NCI-H526 (cell line): ENCODE results near the gene NUP93.
A peak's percentile ranks its signal among the peaks of the same experiment; 100 is the strongest.
"Not testable (repeated sequence)": the region's sequence is repeated elsewhere in the genome, so short reads cannot be mapped to it uniquely, and the experiment has no call there.

ENCODE experiments used
- DNase-seq, 2 experiments: peaks; one replicate each; lab custom pipeline; 2025; lab: John Stamatoyannopoulos, UW

The NUP93 gene

DNA sequence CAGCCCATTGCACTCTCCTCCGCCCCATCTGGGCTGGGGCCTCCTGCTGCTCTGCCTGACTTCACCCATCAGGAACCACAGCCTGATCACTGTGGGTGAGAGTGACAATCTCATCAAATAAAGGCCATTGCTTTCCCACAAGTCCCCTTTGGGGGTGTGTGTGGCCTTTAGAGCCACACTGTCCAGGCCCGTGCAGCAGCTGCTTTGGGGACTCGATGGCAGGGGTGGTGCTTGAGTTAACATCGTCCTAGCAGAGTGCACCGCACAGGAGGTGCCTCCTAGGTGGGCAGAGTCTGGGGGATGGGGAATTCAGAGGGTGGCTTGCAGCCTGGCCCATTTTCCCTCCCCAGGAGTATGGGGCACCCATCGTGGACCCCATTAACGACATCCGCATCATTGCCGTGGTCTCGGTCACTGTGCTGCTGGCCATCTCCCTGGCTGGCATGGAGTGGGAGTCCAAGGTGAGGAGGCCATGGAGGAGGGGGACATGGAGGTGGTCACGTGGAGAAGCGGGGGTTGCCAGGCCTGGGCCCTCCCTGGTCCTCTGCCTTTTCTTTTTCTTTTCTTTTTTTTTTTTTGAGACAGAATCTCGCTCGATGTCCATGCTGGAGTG, 140.5 kb downstream of the NUP93 start:
- no peak for DNase-seq

DNA sequence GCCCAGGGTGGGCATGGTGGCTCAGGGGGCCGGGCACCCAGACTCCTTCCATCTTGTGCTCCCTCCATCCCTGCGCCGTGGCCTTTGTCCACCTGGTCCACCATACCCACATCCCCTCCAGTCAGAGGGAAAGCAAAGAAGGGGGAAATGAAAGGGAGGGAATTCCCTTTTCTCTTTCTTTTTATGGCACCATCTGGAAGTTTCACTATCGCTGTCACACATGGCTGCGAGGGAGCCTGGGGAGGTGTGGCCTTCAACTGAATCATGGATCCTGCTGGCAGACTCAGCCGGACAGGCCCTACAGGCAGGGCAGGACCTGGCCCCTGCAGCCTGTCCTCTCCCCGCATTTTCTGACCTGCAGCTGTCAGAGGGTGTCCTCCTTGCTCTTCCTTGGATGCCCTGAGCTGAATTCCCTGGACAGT, 141.3 kb downstream of the NUP93 start:
- no peak for DNase-seq

DNA sequence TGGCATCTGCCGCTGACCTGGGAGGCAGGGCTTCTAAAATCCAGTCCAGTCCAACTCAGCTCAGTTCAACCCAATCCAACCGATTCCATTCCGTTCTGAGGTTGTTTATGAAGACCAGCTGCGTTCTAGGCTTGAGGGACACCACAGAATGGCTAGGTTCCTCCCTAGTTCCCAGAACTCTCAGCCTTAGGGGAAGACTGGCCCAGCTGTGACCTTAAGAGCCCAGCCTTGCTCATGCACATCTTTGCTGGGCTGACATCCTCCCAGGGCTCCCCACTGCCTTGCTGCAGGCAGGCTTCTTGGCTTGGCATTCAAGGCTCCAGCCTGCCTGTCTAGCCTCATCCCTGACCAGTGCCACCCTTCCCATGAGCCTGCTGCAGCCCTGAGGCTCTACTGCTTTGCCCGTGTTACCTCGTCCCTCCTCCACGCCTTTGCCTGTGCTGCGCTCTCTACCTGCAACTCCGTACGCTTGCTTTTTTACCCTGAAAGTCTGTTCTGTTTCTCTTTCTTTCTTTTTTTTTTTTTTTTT, 143.0 kb downstream of the NUP93 start:
- no peak for DNase-seq

DNA sequence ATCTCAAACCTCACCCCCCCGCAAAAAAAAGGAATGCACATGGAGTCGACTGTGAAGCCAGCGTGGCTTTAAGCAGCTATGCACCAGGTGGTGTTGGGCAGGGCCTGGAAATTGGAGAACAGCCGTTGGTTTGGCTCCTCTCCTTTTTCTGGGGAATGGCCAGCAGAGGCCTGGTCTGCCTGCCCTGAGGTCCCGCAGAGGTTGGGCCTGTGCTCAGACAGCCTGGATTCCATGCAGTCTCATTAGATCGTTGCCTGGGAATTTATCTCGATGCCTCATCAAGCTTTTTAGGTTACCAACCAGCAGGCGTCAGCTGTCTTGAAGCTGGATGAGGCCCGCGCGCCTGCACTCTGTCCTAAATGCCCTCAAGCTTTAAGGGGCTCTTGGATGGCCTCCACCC, 144.9 kb downstream of the NUP93 start:
- peak in 1 of 2 experiments; percentile 8 for DNase-seq

DNA sequence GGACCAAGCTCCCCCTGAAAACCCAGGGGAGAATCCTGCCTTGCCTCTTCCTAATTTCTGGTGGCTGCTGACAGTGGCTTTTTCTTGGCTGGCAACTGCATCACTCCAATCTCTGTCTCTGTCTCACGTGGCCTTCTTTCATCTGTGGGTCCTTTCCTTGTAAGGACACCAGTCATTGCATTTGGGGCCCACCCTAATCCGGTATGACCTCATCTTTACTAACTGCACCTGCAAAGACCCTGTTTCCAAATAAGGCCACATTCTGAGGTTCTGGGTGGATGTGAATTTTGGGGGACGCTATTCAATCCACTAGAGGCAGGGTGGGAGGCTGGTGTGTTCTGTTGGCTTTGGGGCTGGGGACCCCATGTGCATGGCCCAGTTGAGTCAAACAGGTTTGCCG, 146.1 kb downstream of the NUP93 start:
- no peak for DNase-seq

DNA sequence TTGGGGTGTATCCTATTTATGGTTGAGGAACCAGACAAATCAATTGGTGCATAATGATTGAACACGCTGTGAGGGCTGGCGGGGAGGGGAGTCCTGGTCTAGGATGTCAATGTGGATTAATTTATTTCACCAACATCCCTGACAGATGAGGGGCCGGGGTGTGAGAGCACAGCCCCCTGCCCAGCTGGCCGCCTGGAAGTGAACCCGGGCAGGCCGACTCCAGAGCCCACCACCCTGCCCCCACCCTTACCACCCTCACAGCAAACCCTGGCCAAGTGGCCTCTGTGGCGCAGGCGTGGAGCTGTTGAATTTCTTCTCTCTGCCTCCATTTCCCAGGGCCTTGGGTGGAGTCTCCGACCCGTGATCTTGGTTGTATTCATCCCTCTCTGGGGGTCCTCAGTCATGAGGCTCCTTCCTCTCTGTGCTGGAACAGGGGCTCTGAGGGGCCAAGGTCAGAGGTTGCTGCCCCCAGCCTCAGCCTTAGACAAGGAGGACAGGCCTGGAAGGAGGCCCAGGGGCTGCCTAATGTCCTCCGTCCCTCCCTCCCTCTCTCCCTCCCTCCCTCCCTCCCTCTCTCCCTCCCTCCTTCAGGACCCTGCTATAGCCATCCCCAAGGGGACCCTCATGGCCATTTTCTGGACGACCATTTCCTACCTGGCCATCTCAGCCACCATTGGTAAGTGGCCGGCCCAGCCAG, 147.7 kb downstream of the NUP93 start:
- no peak for DNase-seq

DNA sequence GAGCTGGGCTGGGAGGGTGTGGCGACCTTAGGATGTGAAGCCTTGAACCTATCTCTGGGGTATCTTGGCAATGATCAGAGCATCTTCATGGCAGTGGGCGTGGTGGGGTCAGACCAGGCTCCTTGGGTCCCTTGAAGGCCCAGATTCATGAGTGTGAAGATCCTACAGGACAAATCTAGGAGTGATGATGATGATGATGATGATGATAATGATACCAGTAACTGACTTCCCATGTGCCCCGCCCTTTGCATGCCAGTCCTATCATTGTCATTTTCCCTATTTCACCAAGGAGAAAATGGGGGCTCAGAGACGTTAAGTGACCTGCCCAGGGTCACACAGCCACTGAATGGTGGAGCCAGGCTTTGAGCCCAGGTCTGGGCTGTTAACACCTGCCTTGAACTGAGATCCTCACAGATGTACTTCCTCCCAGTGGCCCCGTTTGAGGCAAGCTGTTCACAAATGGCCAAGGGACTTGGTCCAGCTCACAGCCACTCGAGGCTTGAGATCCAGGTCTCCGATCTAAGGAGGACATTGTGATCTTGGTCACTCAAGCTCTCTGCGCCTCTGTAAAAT, 148.4 kb downstream of the NUP93 start:
- DNase-seq = no peak

DNA sequence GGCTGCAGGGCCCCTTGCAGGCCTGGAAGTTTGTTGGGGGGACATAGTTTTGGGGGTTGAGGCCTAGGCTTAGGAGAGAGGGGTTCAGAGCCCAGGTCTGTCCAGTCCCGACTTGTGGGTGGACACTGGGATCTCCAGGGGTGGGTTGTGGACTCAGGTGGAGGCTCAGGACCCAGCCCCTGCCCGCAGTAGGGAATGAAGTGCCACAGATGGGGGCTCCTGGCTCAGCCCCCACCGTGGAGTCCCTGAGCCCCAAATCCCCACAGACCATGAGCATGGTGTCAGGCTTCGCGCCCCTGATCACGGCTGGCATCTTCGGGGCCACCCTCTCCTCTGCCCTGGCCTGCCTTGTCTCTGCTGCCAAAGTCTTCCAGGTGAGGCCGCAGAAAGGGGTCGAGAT, 149.3 kb downstream of the NUP93 start:
- DNase-seq = no peak

DNA sequence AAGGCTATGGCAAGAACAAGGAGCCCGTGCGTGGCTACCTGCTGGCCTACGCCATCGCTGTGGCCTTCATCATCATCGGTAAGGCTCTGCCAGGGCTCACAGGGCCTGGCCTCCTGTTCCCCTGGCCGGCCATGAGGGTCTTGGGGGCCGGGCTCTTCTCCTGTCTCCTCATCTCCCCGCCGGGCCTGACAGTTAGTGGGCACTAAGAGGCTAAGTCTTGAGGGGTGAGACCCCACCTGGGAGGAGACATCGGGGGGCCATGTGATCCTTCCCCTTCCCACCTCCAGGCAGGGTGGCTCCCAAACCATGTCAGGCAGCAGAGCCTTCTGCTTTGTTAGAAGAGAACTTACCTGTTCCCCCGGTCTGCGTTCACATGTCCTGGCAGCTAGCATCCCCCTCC, 150.2 kb downstream of the NUP93 start:
- DNase-seq = no peak

DNA sequence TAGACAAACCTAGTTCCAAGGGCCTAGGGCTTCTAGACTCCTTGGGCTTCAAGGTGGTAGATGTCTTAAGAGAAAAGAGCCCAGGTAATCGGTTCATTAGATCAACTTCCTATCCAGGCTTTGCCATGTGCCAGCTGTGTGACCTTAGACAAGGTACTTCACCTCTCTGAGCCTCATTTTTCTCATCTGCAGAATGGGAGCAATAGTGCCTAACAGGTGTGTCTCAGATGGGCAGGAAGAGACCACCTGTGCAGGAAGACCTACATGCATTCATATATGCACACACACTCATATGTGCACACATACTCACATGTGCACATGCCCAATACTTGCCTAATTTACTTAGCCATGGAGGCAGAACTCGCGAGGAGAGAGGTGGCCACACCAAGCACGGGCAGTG, 150.8 kb downstream of the NUP93 start:
- DNase-seq = no peak

DNA sequence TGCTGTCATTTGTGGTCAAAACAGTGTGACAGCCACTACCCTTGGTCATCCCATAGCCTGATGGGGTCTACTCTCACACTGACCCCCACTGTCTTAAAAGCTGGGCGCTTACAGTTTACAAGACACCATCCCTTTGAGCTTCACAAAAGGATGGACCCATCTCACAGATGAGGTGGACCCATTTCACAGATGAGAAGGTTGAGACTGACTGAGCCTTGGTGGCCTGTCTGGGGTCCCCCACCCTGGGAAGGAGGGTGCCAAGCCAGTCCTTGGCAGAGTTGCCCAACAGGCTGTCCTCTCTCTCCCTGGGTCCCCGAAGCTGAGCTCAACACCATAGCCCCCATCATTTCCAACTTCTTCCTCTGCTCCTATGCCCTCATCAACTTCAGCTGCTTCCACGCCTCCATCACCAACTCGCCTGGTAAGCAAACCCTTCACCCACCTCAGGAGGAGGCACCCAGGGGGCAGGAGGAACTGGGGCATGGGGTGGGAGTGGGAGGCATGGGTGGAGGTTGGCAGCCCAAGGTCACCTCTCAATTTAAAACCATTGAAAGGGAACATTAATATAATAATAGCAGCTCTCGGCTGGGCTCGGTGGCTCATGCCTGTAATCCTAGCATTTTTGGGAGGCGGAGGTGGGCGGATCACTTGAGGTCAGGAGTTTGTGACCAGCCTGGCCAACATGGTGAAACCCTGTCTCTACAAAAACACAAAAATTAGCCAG, 152.3 kb downstream of the NUP93 start:
- DNase-seq = no peak

DNA sequence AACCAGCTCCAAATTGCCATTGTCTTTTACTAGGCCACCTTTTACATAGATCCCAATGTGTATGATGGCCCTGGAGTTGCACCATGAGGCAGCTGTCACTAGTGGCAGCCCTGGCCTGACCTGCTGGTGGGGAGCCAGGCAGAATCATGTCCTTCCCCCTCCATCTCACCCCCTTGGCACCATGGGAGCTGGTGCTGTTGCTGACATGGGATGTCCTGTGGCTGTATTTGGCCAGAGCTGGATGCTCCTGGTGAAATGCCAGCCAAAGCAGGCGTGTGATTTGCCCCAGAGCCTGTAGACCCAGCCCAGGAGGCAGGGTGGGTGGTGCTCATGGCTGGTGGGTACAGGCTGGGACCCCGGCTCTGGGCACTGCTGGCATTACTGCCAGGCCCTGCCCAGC, 153.7 kb downstream of the NUP93 start:
- no peak for DNase-seq

DNA sequence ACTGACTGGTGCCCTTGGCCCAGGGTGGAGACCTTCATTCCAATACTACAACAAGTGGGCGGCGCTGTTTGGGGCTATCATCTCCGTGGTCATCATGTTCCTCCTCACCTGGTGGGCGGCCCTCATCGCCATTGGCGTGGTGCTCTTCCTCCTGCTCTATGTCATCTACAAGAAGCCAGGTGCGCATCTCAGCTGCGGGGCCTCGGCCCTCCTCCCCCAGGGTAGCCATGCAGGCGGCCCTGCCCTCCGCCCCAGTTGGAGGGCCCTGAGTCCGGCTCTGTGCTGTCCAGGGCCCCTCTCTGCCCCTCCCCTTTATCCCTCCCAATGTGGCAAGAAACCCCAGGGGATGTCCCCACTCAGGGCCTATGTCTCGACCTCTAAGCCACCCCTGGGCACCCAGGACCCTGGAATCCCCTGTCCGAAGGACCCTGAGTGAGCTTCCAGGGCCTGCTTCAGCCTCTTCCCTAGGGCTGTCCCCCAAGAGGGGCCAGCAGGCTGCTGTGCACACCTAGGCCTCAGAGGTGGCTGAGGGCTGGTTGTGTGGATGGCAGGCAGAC, 154.2 kb downstream of the NUP93 start:
- DNase-seq = no peak

DNA sequence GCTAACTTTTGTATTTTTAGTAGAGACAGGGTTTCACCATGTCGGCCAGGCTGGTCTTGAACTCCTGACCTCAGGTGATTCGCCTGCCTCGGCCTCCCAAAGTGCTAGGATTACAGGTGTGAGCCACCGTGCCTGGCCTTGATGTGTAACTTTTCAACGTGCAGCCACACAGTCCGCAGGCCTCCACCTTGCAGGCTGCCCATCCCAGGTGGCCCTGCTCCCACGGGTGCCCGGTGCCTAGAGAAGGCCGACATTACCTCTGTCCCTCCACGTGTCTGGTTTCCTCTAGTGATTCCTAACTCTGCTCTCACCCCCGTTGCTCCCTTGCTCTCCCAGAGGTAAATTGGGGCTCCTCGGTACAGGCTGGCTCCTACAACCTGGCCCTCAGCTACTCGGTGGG, 155.0 kb downstream of the NUP93 start:
- not testable (repeated sequence) for DNase-seq

DNA sequence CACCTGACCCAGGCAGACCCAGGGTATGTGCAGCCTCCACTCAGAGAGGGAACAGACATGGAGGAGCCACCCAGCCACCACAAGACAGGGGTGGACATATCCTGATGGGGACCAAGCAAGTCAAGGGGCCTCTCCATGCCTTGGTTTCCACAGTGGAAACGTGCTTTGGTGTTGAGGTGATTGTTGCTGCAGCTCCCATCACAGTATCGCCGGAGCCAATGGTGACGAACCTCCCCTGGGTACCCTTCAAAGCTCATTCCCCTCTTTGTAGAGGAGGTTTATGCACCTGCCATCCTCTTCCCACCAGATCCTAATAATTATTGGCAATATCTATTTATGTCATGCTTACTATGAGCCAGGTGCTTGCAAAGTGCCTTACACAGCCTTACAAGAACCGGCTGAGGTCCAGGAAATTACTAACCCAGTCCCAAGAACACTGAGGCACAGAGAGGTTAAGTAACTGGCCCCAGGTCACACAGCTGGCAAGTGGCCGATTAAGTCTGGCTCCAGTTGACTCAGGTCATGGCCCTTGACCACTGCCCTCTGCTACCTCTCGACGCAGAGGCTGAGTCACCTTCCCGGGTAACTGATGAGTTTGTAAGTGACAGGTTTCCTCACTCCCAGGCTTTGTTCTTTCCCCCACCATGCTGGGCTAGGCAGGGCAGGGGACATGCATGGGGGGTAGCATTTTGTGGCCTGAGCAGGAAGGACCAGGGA, 155.7 kb downstream of the NUP93 start:
- DNase-seq = no peak

DNA sequence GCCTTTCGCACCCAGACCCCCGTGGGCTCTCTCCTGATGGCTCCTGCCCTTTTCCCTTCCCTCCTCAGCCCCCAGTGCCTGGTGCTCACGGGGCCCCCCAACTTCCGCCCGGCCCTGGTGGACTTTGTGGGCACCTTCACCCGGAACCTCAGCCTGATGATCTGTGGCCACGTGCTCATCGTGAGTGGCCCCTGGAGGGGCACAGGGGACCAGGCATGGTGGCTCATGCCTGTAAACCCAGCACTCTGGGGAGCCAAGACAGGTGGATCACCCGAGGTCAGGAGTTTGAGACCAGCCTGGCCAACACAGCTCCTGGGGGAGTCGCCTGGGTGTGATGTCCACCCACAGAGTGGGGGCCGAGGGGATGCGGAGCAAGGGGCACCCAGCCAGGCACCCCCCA, 156.4 kb downstream of the NUP93 start:
- DNase-seq = no peak

DNA sequence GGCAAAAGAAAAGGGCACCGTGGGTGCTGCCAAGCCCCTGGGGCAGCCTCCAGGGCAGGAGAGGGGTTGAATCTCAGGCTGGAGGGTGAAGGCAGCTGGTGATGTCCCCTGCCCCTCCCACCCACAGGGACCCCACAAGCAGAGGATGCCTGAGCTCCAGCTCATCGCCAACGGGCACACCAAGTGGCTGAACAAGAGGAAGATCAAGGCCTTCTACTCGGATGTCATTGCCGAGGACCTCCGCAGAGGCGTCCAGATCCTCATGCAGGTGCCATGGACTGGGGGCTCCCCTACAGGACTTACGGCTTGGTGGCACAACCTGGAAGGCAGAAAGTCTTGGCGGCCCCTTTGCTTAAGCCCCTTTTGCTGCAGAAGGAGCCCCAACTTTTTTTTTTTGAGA, 156.9 kb downstream of the NUP93 start:
- no peak for DNase-seq

DNA sequence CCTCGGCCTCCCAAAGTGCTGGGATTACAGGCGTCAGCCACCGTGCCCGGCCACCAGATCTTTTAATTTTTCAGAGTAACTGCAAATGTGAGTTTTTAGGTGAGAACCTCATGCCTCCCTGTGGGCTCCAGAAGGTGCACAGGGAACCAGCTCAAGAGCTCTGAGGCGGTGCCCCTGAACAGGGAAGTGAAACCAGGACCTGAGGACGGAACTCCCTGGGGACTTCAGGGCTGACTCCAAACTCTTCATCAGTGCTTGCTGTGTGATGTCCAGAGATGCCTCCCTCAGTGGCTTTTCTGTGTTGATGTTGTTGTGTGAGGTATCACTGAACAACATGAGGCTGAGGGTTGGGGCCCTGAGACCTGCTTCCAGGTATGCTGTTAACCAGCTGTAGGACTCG, 158.9 kb downstream of the NUP93 start:
- no peak for DNase-seq

DNA sequence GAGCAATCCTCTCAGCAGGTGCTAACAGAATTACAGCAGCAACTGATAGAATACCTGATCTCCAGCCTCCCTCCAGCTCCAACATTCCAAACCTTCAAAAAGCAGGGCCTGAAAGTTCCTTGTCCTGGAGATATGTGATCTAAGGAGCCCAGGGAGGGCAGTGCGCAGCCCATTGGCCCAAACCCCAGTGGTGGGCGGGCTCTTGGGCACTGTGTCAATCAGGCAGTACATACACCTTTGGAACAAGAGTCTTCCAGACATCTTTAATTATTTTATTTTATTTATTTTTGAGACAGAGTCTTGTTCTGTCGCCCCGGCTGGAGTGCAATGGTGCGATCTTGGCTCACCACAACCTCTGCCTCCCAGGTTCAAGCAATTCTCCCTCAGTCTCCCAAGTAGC, 159.3 kb downstream of the NUP93 start:
- no peak for DNase-seq

DNA sequence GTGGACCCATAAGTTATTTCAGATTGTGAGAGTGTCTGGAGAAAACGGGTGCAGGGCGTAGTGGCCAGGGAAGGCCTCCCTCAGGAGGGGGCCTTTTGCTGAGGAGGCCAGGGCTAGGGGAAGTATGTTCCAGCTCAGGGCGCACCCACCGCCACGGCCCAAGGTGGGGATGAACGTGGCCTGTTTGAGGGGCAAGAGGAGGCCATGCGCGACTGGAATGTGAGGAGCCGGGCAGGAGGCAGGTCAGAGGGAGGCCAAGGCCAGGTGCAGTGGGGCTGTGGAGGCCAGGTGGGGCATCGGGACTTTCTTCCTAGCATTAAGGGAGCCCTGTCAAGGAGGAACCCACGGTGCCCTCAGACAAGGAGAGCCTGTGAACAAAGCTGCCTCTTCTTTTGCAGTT, 161.8 kb downstream of the NUP93 start:
- no peak for DNase-seq

DNA sequence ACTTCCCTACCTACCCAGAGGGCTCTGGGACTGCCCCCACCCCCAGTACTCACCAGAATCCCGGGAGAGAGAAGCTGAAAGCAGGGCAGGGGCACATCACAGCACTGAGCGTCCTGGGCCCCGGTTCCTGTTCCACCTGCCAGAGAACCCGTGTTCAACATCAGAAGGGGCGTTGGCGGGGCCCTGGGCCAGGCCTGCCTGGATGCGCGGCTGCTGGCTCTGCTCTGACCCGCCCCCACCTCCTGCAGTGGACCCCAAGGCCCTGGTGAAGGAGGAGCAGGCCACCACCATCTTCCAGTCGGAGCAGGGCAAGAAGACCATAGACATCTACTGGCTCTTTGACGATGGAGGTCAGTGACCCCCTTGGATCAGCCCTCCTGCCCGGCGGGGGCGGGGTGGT, 162.8 kb downstream of the NUP93 start:
- DNase-seq = no peak
